Smooth muscle cell of the brain vasculature (primary cell): Measurements from ENCODE around the gene TRIM63.

Source experiments
- DNase-seq: peaks from one replicate; pipeline ENCODE4 v3.0.0-alpha.2; 2012; ENCODE audit warnings: low read depth, low spot score

The TRIM63 gene

DNA sequence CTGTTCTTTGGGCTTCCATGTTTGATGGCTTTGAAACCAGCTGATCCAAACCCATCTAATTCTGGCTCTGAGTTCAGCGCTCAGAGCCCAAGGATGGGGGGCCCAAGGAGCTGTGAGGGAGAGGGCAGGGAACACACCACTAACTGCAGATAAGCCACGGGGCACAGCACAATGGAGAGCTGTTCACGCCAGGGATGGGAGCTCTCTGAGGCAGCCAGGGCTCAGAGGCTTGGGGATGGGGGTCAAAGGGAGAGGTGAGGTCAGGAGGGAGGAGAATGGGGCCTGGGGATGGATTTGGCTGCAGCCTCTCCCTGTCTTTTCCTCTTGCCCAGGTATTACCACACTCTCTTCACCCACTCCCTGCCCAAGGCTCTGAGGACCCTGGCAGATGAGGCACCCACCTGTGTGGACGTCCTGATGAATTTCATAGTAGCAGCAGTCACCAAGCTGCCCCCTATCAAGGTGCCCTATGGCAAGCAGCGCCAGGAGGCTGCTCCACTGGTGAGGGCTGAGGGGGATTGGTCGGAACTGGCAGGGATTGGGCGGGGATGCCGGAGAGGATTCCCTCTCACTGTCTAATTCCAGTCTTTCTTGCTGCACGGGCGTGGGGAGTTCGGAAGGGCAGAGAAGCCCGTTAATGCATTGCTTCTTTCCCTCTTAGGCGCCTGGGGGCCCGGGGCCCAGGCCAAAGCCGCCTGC lies 32.8 kb downstream of the TRIM63 start:
- DNase-seq: no peak

DNA sequence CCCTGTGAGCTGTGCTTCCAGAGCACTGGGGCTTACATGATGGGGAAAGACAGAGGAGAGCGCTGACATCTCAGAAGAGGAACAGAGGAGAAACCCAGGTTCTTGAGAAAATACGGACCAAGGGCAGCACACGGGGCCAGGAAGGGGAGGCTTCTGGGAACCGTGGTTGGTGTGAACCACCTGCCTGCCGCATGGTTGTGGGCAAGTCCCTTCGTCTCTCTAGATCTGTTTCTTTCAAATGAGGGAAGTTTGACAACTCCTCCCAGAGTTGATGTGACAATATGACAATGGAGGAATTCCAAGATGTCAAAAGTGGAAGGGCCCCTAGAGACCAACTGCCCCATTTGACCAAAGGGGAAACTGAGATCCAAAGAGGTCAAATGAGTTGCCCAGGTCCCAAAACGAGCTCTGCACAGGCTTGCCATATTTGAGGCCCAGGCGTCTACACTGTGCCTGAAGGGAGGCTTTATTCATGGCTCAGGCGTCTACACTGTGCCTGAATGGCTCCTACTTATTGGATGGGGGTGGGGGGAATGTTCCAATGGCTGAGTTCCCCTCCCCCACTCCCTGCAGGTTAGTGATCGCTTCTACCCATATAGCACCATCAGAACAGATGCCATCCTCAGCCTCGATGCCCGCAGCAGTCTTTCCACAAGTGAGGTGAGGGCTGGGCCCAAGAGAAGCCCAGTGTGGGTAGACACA lies 34.6 kb downstream of the TRIM63 start:
- DNase-seq: no peak

DNA sequence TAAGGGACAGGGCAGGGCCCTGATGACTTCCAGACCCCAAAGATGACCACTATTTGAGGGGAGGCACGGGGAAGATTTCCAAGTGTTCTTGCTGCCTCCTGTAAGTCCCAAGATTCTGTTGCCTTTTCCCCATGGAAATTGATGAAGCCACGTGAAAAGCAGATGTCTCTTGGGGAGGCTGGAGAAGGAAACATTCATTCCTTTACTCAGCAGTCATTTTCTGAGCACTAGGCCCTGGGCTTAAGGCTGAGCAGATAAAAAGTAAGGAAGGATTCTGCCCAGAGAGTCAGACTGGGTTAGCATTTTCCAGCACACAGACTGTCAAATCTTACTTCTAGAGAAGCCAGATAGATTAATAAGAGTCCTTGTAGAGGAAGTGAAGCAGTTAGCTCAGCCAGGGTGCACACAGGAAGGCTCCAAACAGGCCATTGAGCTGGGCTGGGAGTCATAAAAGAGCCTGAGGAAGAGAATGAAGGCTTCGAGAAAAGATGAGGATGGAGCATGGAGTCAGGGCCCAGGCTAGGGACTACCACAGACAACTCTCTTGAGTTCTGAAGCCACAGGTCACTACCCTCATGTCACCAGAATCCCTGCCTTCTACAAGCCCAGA lies 35.7 kb downstream of the TRIM63 start:
- no peak for DNase-seq

- no peak for DNase-seq
Observed at GRCh38 chr1:26031196-26031595, 36.2 kb downstream of the TRIM63 start.

DNA sequence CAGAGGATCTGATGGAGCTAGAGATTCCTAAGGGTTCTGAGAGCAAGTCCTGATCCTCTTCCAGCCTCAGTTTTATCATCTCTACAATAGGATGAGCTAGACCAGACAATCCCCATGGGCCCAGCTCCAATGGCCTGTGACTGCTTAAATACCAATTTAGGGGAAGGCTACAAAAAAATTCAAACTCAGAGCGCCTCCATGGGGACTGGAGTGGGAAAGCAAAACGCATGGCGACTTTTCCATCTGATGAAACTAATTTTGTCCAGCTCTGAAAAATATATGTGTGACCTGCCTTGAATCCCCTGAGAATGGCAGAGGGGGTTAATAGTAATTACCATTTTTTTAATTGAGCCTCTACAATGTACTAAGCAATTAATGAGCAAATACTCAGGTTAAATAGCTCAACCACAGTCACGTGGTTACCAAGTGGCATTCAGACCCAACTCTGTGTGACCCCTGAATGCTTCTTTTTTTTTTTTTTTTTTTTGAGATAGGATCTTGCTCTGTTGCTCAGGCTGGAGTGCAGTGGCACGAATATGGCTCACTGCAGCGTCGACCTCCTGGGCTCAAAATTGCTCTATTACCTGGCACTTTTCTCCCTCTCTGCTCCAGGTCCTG lies 37.5 kb downstream of the TRIM63 start:
- DNase-seq: no peak

GRCh38 chr1:26029054-26029863 lies 38.2 kb downstream of the TRIM63 start:
- DNase-seq: no peak

DNA sequence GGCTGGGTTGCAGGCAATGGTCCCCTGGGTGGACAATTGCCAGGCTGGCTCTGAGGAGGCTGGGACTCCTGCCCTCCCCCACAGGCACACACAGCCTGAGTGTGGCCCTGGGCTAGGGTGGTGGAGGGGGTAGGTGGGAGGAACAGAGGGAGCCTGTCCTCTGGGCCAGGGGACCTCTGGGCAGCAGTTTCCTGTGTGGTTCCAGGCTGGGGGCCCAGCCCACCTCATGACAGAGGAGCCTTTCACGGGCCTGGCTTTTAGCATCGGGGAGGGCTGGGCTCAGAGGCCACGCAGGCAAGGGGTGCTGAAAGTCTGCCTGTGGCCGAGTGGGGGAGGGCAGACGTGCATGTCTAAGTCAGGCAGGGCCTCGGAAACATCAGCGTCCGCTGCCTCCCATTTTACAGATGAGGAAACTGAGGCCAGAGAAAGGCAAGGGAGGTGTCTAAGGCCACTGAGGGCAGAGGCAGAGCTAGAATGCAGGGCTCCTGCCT lies 38.9 kb downstream of the TRIM63 start:
- no peak for DNase-seq

- no peak for DNase-seq
Observed at GRCh38 chr1:26027716-26028489, 39.5 kb downstream of the TRIM63 start.

DNA sequence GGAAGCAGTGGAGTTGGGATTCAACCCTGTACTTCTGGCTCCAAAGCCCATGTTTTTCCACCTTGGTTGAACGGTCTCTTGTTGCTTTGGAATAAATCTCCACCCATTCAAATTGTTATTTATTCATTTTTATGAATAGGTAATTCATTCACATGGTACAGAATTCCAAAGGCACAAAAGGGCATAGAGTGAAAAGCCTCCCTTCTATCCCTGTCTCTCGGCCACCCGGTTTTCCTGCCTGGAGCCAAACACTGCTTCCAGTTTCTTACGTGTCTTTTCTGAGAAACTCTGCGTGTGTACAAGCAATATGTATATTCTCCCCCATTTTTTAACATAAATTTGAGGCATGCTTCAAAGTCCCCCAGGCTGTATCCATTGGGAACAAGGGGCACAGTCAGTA lies 41.9 kb downstream of the TRIM63 start:
- DNase-seq: no peak

DNA sequence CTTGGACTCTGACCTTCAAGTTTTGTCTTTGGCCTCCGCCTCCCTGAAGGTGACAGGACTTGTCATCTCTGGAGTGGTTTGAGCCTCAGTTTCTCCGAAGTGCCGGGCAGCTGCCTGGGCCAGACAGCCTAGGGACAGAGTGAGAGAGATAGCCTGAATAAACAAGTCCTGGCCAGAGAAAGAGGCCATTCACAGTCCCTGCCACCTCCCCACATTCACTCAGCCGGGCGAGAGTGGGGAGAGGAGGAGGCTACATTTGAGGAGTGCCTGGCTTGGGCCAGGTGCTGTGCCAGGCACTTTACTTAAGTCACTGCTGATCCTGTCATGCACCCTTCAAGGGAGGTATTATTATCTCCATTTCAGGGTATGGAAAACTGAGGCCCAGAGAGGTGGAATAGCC lies 42.4 kb downstream of the TRIM63 start:
- no peak for DNase-seq

GRCh38 chr1:26023826-26024225 lies 43.6 kb downstream of the TRIM63 start:
- no peak for DNase-seq

DNA sequence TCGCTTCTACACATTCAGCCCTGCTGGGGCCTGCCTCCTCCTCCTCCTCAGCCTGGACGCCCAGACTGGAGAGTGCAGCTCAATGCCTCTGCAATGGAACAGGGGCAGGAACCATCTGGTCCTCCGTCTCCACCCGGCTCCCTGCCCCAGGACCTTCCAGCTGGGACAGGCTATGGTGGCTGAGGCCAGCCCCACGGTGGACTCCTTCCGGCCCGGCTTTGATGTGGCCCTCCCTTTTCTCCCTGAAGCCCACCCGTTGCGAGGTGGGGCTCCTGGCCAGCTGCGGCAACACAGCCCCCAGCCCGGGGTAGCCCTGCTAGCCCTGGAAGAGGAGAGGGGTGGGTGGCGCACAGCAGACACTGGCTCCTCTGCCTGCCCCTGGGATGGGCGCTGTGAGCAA lies 44.4 kb downstream of the TRIM63 start:
- no peak for DNase-seq

DNA sequence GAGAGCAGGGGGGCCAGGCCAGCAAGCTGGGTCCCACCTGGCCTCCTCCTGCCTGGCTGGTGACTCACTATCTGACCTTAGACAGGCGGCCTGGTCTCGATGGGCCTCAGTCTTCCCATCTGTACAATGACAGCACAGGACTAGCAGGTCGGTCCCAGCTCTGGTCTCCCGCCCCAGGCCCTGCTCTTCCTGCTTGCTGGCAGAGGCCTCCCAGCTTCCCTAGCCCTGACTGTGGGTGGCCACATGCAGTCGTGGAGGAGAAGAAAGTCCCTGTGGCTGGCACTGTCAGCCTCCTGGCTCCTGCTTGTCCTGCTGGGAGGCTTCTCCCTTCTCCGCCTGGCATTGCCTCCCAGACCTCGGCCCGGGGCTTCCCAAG lies 45.0 kb downstream of the TRIM63 start:
- no peak for DNase-seq

DNA sequence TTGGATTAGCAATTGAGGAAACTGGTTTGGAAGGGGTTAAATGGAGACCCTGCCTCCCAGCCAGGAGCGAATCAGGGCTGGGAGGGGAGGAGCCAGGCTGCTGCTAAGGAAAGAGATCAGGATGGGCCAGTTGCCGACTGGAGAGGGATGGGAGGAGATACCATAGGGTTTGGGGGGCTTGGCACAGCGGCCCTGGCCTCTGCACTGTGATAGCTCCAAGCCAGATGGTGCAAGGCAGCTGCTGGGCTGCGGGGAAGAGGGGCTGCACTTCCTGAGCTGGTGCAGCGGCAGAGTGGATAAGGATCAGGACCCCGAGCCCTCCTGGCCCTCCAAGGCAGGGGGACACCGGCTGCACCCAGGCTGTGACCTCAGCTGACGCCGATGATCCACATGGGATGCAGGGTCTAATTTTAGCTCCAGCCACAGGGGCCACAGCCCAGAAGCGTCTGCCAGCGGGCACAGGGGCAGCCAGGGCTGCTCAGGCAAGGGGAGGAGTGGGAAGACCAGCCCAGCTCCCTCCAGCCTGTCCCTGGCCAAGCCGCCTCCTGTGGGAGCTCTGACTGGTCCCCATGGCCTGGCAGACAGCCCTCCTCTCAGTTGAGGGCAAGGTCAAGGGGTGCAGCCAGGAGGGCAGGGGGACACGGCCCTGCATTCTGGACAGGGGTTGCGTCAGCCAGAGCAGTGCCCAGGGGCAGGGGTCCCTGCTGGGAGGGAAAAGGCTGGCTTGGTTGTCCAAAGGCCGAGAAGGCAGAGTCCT lies 45.6 kb downstream of the TRIM63 start, which contains the start of gene EXTL1:
Gene EXTL1 (plus strand): TSS at position 129 of the 757 bp plus-strand sequence. CDS start 872 bp downstream, outside the sequence.
- no peak for DNase-seq

GRCh38 chr1:26020941-26021646 lies 46.3 kb downstream of the TRIM63 start:
- DNase-seq: no peak

GRCh38 chr1:26020330-26020768 lies 47.1 kb downstream of the TRIM63 start:
- DNase-seq: no peak

DNA sequence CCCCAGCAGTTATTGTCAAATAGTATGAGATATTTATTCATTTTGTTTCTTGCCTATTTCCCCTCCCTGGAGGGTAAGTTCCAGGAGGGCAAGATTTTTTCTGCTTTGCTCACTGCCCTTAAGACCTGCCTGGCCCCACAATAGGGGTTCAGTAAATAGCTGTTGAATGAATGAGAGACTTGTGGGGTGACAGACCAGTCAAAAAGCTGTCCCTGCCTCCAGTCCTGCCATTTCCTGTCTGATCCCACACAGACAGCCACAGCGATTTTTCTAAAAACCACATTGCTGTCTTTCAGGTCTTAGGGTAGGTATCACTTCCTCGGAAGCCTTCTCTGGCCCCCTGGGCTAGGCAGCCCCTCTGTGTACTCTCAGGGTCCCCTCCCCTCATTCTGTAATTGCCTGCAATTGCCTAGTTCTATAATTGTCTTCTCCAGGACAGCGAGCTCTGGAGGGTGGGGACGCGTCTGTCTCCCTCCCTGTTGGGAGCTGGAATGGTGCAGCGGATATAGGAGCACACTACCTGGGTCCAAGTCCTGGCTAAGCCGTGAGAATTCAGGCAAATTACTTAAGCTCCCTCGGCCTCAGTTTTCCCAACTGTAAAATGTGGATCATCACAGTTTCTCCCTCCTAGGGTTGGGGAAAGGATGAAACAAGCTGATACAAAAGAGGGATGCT lies 47.7 kb downstream of the TRIM63 start:
- DNase-seq: no peak

- no peak for DNase-seq
Observed at GRCh38 chr1:26017606-26018005, 49.8 kb downstream of the TRIM63 start.
